MM.1S (cell line): ENCODE data around the gene CA9.
A peak's percentile ranks its signal among the peaks of the same experiment; 100 is the strongest.

Experiments used
- EZH2 ChIP-seq: fragments of 300-600 bp; sonication (generic); optimal IDR thresholded peaks from 2 replicates; pipeline ENCODE3; 2017; ENCODE audit warnings: low read depth, mild to moderate bottlenecking, antibody characterized with exemption, low read length, mixed read lengths
- EZH2phosphoT487 ChIP-seq: fragments of 300-600 bp; sonication (generic); IDR thresholded peaks from 2 replicates; pipeline ENCODE4 v1.6.1; 2018; ENCODE audit warnings: antibody characterized with exemption, low read length
- TF ChIP-seq, protein P1 (sequence below): fragments of 300-600 bp; sonication (generic); IDR thresholded peaks from 2 replicates; pipeline ENCODE4 v1.5.1; 2016; ENCODE audit warnings: antibody characterized with exemption, low read length, mixed read lengths

DNA sequence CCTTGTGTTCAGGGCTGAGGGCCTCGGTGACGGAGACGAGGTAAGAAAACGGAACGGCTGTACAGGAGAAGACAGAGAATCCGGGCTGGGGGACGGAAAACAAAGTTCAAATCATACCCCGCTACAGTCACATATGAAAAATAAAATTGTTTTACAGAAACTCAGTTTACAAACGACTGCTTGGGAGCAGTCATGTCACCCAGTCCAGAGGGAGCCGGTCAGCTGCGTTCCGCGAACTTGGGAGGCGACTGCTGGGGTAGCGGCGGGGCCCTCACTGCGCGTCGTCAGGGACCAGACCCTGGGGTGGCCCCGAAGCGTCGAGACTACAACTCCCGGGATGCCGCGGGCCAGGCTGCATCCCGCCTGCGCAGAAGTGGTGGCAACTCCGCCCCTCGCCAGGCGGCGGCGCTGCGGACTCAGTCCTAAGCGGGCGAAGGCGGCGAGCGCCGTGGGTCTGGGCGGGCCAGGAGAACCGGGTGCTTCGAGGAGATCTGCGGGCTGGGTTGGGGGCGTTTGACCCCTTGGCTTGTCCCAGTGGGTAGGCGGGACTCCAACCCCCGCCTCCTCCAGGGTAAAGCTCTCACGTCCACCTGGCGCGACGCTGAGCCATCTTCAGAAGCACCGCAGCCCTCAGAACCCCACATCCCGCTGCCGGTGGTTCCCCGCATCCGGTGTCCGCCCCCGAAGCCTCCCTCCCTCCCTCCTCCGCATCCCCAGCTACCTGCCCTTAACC, 27.0 kb upstream of the CA9 start:
- TF ChIP-seq EZH2, result no peak
- TF ChIP-seq, protein P1, sequence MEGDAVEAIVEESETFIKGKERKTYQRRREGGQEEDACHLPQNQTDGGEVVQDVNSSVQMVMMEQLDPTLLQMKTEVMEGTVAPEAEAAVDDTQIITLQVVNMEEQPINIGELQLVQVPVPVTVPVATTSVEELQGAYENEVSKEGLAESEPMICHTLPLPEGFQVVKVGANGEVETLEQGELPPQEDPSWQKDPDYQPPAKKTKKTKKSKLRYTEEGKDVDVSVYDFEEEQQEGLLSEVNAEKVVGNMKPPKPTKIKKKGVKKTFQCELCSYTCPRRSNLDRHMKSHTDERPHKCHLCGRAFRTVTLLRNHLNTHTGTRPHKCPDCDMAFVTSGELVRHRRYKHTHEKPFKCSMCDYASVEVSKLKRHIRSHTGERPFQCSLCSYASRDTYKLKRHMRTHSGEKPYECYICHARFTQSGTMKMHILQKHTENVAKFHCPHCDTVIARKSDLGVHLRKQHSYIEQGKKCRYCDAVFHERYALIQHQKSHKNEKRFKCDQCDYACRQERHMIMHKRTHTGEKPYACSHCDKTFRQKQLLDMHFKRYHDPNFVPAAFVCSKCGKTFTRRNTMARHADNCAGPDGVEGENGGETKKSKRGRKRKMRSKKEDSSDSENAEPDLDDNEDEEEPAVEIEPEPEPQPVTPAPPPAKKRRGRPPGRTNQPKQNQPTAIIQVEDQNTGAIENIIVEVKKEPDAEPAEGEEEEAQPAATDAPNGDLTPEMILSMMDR, result peak; percentile 86
- TF ChIP-seq EZH2phosphoT487, result no peak
